ENCODE measurements around the gene IPO5.

DNA sequence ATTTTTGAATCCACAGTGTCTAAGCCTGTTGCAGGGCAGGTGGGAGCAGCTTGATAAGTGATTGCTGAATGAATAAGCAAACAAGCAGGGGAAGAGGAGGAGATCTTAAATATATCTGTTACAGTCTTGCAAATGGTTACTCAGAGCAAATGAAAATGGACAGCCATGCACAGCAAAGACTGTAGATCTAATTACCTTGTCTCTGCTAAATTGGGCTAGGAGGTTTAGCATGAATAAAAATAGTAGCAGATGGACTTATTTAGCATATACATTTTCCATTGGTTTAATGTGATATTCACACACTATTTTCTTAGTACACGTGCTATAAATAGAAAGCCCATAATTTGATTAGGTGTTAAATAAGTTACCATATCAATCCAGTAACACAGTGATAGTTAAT lies 116.5 kb downstream of the IPO5 start:
- TF ChIP-seq, protein P1, sequence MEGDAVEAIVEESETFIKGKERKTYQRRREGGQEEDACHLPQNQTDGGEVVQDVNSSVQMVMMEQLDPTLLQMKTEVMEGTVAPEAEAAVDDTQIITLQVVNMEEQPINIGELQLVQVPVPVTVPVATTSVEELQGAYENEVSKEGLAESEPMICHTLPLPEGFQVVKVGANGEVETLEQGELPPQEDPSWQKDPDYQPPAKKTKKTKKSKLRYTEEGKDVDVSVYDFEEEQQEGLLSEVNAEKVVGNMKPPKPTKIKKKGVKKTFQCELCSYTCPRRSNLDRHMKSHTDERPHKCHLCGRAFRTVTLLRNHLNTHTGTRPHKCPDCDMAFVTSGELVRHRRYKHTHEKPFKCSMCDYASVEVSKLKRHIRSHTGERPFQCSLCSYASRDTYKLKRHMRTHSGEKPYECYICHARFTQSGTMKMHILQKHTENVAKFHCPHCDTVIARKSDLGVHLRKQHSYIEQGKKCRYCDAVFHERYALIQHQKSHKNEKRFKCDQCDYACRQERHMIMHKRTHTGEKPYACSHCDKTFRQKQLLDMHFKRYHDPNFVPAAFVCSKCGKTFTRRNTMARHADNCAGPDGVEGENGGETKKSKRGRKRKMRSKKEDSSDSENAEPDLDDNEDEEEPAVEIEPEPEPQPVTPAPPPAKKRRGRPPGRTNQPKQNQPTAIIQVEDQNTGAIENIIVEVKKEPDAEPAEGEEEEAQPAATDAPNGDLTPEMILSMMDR (IDR thresholded peaks at IDR 0.05; ENCODE audit: insufficient read depth, low read depth, low read length) = no peak
- TF ChIP-seq EZH2 (IDR thresholded peaks at IDR 0.05; ENCODE audit: insufficient read depth, low read length) = no peak

All from astrocyte (in vitro differentiated cells and primary cell).